MM.1S (cell line): ENCODE data around the gene BCAR1.

Source experiments
- EZH2 ChIP-seq: fragments of 300-600 bp; sonication (generic); optimal IDR thresholded peaks from 2 replicates; pipeline ENCODE3; 2017; ENCODE audit warnings: low read depth, mild to moderate bottlenecking, antibody characterized with exemption, low read length, mixed read lengths
- EZH2phosphoT487 ChIP-seq: fragments of 300-600 bp; sonication (generic); IDR thresholded peaks from 2 replicates; pipeline ENCODE4 v1.6.1; 2018; ENCODE audit warnings: antibody characterized with exemption, low read length
- TF ChIP-seq, protein P1 (sequence below): fragments of 300-600 bp; sonication (generic); IDR thresholded peaks from 2 replicates; pipeline ENCODE4 v1.5.1; 2016; ENCODE audit warnings: antibody characterized with exemption, low read length, mixed read lengths

DNA sequence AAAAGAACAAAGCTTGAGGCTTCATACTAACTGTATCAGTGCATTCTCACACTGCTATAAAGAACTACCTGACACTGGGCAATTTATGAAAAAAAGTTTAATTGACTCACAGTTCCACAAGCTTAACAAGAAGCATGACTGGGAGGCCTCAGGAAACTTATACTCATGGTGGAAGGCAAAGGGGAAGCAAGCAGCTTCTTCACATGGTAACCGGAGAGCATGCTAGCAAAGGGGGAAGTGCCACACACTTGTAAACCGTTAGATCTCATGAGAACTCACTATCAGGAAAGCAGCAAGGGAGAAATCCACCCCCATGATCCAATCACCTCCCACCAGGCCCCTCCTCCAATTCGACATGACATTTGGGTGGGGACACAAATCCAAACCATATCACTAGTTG lies 69.8 kb downstream of the BCAR1 start:
- TF ChIP-seq, protein P1, sequence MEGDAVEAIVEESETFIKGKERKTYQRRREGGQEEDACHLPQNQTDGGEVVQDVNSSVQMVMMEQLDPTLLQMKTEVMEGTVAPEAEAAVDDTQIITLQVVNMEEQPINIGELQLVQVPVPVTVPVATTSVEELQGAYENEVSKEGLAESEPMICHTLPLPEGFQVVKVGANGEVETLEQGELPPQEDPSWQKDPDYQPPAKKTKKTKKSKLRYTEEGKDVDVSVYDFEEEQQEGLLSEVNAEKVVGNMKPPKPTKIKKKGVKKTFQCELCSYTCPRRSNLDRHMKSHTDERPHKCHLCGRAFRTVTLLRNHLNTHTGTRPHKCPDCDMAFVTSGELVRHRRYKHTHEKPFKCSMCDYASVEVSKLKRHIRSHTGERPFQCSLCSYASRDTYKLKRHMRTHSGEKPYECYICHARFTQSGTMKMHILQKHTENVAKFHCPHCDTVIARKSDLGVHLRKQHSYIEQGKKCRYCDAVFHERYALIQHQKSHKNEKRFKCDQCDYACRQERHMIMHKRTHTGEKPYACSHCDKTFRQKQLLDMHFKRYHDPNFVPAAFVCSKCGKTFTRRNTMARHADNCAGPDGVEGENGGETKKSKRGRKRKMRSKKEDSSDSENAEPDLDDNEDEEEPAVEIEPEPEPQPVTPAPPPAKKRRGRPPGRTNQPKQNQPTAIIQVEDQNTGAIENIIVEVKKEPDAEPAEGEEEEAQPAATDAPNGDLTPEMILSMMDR, result no peak
- TF ChIP-seq EZH2phosphoT487, result no peak
- no peak for TF ChIP-seq EZH2
